WERI-Rb-1 (cell line): ENCODE results near the gene DISC1.

ENCODE experiments used
- DNase-seq: peaks from one replicate; pipeline ENCODE4 v3.0.0-alpha.2; 2020
- H3K27ac ChIP-seq: fragments of 250-450 bp; sonication (Bioruptor Pico); 2 replicates; pipeline ENCODE4 v1.5.1; 2020; ENCODE audit warnings: mild to moderate bottlenecking, moderate library complexity
- H3K27me3 ChIP-seq: fragments of 250-450 bp; sonication (Bioruptor Pico); 2 replicates; pipeline ENCODE4 v1.5.1; 2021; ENCODE audit warnings: mild to moderate bottlenecking, low read depth, moderate library complexity; ENCODE audit not compliant: insufficient read depth, severe bottlenecking
- H3K36me3 ChIP-seq: fragments of 250-450 bp; sonication (Bioruptor Pico); 2 replicates; pipeline ENCODE4 v1.5.1; 2020; ENCODE audit warnings: mild to moderate bottlenecking, moderate library complexity
- H3K4me3 ChIP-seq: 2 replicates; pipeline ENCODE4 v1.5.1; 2011; ENCODE audit warnings: low read depth, mild to moderate bottlenecking, control low read depth, low read length
- H3K9me3 ChIP-seq: fragments of 250-450 bp; sonication (Bioruptor Pico); 2 replicates; pipeline ENCODE4 v1.5.1; 2021; ENCODE audit warnings: mild to moderate bottlenecking, moderate library complexity; ENCODE audit not compliant: severe bottlenecking
- TF ChIP-seq, protein P1 (sequence below): IDR thresholded peaks from 2 replicates; pipeline ENCODE4 v1.5.1; 2011; ENCODE audit warnings: low read depth, mild to moderate bottlenecking, control low read depth, inconsistent platforms, low read length

Gene DISC1

DNA sequence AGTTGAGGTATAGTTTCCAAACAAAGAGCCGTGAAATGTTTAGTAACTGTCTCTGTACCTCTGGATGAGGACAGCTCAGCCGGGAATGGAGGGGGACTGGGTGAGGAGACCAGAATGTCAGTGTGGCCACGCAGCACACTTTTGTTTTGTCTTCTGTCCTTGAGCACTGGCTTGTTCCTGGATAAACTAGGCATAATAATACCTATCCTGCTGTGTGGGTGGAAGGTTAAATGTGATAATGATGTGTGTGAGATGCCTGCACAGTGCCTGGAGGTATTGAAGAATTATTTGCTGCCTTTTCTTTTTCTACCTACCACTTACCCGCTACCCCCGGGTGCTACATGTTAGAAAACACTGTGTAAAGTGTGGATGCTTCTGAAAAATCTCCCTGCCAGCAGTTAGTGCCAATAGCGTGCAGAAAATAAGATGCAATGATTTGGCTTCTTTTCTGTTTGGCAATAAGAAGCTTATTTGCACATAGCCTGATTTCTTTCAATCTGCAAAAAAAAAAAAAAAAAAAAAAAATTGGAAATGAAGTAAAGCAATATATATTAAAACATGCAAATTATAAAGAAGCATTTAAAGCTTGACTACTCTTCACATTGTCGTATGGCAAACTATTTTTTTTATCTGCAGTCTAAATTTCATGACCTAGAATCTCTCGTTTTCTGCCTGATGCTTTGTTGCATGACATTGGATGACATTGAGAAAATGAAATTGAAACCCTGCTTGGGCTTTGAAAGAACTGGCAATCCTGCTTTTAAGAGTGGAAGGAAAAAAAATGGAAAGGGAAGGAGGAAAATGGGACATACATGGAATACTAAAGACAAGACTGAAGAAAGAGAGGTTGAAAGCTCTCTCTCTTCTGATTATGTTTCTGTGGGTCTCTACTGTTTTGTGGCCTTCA is 89.5 kb downstream of the DISC1 start:
- no peak for DNase-seq
- H3K9me3 ChIP-seq: peaks cover 4% of the 10 kb centered on the region
- no peak overlapping the region for H3K4me3 ChIP-seq
- no peak overlapping the region for H3K27ac ChIP-seq
- H3K27me3 ChIP-seq: peaks cover 26% of the 10 kb centered on the region
- TF ChIP-seq, protein P1, sequence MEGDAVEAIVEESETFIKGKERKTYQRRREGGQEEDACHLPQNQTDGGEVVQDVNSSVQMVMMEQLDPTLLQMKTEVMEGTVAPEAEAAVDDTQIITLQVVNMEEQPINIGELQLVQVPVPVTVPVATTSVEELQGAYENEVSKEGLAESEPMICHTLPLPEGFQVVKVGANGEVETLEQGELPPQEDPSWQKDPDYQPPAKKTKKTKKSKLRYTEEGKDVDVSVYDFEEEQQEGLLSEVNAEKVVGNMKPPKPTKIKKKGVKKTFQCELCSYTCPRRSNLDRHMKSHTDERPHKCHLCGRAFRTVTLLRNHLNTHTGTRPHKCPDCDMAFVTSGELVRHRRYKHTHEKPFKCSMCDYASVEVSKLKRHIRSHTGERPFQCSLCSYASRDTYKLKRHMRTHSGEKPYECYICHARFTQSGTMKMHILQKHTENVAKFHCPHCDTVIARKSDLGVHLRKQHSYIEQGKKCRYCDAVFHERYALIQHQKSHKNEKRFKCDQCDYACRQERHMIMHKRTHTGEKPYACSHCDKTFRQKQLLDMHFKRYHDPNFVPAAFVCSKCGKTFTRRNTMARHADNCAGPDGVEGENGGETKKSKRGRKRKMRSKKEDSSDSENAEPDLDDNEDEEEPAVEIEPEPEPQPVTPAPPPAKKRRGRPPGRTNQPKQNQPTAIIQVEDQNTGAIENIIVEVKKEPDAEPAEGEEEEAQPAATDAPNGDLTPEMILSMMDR: no peak
- no peaks in the 10 kb centered on the region for H3K36me3 ChIP-seq

DNA sequence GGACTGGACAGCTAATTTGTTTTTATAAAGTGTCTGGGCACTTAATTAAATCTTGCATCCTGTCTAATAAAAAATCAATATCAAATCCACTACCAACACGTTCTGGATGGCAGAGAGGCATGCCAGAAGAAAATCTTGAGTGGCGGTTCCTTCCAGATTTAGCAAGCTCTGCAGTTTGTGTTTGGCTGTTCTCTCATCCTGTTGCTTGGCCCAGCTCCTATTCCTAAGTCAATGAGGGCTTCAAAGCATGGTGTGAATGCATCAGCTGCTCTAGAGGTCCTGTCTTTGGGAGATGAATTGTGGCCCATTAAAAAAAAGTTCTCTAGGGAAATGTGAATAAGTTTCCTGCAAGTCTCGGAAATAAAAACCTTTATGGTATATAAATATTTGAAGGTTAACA is 90.3 kb downstream of the DISC1 start:
- TF ChIP-seq, protein P1: no peak
- Histone ChIP-seq H3K36me3 (no peaks in the 10 kb centered on the region), H3K27ac (no peak overlapping the region), H3K9me3 (peaks cover 7% of the 10 kb centered on the region), H3K4me3 (no peak overlapping the region), H3K27me3 (peaks cover 34% of the 10 kb centered on the region)
- no peak for DNase-seq

DNA sequence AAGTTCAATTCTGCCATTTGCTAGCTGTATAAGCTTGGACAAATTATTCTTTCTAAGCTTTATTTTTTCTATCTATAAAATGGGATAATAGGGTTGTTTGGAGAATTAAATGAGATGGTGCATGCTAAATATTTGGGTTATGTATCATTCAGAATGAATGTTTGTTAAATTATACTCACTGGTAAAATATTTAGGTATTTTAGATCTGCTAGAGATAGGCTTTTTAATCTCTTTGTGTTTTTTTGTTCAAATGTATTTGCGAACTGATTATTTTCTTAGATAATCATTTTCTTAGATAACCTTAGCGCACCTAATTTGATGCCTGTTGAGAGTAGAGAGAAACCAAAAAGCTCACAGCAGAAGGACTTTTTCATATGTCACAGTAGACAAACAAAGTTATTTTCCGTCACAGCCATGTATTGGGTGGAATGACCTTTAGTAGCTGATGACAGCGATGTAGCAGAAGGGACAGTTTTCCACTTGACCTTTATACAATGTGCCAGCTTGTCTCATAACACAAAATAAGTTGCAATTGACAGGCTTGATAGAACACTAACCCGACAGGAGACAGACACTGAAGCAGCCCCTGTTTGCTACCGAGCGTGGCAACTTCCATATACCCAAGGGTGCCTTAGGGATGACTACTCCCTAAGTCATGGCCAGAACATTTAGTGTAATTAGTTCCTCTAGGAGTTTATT is 93.0 kb downstream of the DISC1 start:
- H3K4me3 ChIP-seq: no peak overlapping the region
- peaks cover 3% of the 10 kb centered on the region for H3K9me3 ChIP-seq
- no peak overlapping the region for H3K27ac ChIP-seq
- TF ChIP-seq, protein P1: no peak
- peaks cover 44% of the 10 kb centered on the region for H3K27me3 ChIP-seq
- no peak for DNase-seq
- no peaks in the 10 kb centered on the region for H3K36me3 ChIP-seq

DNA sequence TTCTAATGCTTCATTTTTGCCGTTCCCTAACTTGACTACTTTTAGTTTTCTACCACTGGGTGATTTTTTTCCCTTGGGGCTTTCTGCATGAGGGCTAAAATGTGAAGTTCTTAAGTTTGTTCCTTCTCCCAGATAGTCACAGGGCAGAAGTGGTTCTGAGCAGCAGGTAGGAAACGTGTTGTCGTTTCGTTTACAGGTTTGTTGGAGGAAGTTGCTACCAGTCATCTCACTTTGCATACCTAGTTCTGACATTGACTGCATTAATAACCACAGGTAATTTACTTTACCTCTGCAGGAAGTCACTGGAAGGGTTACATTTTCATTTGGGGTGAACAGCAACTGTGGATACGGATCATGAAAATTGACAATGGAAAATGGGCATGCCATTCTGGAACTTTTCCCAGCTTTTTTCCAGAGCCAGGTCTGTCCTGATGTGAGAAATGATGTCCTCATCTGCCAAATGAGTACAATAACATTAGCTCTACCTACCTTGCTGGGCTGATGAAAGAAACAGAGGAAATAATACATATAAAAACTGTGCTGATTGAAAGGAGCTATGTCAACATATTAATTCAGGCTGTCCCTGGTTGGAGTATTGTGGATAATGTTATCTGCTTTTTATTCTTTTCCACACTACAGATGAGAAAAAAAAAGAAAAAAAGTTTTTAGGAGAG is 94.2 kb downstream of the DISC1 start:
- no peak for DNase-seq
- H3K9me3 ChIP-seq: peaks cover 3% of the 10 kb centered on the region
- no peak overlapping the region for H3K27ac ChIP-seq
- H3K36me3 ChIP-seq: no peaks in the 10 kb centered on the region
- TF ChIP-seq, protein P1: no peak
- peaks cover 44% of the 10 kb centered on the region for H3K27me3 ChIP-seq
- H3K4me3 ChIP-seq: no peak overlapping the region

DNA sequence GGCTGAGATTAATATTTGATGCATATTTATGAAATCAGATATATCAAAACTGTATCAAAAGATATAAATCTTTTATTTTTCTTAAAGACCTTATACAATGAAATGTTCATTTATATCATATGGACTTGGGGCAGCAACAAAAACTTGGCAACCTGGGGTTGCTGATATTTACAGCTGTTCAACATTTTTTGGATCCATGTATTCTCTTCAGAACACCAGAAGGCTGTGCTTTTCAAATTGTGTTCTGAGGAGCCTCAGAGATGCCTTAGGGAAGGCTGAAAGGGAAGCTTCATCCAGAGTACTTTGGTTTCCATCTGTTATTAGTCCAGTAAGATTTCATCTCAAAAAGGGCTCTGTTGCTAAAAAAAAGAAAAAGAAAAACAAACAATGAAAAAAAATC is 94.8 kb downstream of the DISC1 start:
- peaks cover 3% of the 10 kb centered on the region for H3K9me3 ChIP-seq
- no peak overlapping the region for H3K4me3 ChIP-seq
- no peak overlapping the region for H3K27ac ChIP-seq
- no peaks in the 10 kb centered on the region for H3K36me3 ChIP-seq
- DNase-seq: no peak
- peaks cover 47% of the 10 kb centered on the region for H3K27me3 ChIP-seq
- TF ChIP-seq, protein P1: no peak
